Measurements from ENCODE around the gene SUSD6. TPM values are rescaled to one million over a fixed set of nuclear protein-coding genes. Genes with fewer than 3 reads are reported as not detected.
A peak's percentile ranks its signal among the peaks of the same experiment; 100 is the strongest.
"Not testable (repeated sequence)": the region's sequence is repeated elsewhere in the genome, so short reads cannot be mapped to it uniquely, and the experiment has no call there.

SUSD6 gene
- total RNA-seq, 2 experiments from 2014 or later: 63.4 to 65.2 TPM

DNA sequence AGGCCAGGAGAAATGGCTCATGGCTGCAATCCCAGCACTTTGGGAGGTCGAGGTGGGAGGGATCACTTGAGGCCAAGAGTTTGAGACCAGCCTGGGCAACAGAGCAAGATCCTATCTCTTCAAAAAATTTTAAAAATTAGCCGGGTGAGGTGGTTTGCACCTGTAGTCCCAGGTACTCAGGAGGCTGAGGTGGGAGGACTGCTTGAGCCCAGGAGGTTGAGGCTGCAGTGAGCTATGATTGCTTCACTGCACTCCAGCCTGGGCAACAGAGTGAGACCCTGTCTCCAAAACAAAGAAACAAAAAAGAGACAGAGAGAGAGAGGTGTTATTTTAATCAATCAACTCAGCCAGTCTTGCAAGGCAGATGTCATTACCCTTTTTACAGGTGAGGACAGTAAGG, 107.2 kb downstream of the SUSD6 start:
- DNase-seq, H3K27me3 Mint-ChIP-seq, H3K4me3 Mint-ChIP-seq, H3K9me3 Mint-ChIP-seq: not testable (repeated sequence)
- Mint-ChIP-seq H3K27ac (peak overlapping the region; percentile 16), H3K4me1 (peaks cover 49% of the 10 kb centered on the region), H3K36me3 (ENCODE audit: low read depth) (peaks cover 19% of the 10 kb centered on the region)
- POLR2A ChIA-PET: interaction anchor here (1.2 to 3.4 kb wide), 5 partner anchors 9 to 112 kb away, joined by 3 to 31 read pairs (median 4); partner anchors contain the start of genes SRSF5 and SUSD6
- CTCF ChIA-PET: interaction anchor here (1.3 to 2.2 kb wide), 2 partner anchors 35 to 134 kb away, joined by 3 to 6 read pairs; no protein-coding TSS in a partner anchor

DNA sequence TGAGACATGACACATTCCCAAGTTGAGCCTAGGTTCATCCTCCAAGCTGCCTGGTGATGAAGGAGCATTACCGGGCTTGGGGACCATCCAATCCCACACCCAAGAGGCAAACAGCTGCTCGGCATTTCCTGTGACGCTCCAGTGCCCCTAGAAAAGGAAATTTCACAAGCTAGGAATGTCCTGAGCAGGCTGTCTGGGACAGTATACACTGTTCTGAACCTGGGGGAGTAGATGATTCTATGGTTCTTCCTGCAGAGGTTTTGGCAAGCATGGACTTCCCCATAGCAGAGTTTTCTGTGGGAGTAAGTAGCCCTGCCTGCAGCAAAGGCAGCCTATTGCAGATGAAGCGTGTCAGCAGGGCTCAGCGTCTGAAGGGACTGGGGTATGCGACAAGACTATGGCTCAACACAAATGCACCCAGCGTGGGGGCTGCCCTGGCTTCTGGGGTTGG, 108.1 kb downstream of the SUSD6 start:
- H3K27ac Mint-ChIP-seq: no peak overlapping the region
- no peak overlapping the region for H3K4me3 Mint-ChIP-seq
- H3K27me3 Mint-ChIP-seq: no peaks in the 10 kb centered on the region
- no peaks in the 10 kb centered on the region for H3K9me3 Mint-ChIP-seq
- ChIA-PET POLR2A (interaction anchor here (1.1 to 1.6 kb wide), 3 partner anchors 47 to 113 kb away, joined by 4 to 6 read pairs (median 4); partner anchors contain the start of genes SRSF5 and SUSD6), CTCF (interaction anchor here (2.2 kb wide), 1 partner anchor 135 kb away, joined by 6 read pairs; no protein-coding TSS in a partner anchor)
- H3K4me1 Mint-ChIP-seq: peaks cover 40% of the 10 kb centered on the region
- peaks cover 10% of the 10 kb centered on the region for H3K36me3 Mint-ChIP-seq (ENCODE audit: low read depth)
- no peak for DNase-seq

DNA sequence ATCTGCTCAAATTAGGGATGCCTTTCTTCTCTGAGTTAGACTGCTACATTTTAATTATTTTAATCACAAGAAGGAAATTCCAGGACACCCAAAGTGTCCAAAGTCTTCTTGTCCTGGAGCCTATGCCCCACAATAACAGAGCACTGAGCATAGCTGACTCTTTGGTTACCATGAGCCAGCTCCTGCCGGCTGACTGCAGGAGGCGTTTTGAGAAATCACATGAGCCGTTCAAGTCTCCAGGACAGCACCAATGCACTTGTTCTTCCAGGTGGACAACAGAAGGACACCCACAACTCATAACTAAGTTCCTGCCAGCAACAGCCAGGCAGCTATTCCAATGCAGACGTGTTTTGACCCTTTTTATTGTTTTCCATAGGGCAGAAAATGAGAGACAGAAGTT, 109.5 kb downstream of the SUSD6 start:
- Mint-ChIP-seq H3K4me3 (no peak overlapping the region), H3K27ac (no peak overlapping the region), H3K9me3 (no peaks in the 10 kb centered on the region), H3K36me3 (ENCODE audit: low read depth) (peaks cover 5% of the 10 kb centered on the region), H3K4me1 (peaks cover 36% of the 10 kb centered on the region), H3K27me3 (no peaks in the 10 kb centered on the region)
- ChIA-PET POLR2A (no interaction called here), CTCF (no interaction called here)
- DNase-seq: no peak

DNA sequence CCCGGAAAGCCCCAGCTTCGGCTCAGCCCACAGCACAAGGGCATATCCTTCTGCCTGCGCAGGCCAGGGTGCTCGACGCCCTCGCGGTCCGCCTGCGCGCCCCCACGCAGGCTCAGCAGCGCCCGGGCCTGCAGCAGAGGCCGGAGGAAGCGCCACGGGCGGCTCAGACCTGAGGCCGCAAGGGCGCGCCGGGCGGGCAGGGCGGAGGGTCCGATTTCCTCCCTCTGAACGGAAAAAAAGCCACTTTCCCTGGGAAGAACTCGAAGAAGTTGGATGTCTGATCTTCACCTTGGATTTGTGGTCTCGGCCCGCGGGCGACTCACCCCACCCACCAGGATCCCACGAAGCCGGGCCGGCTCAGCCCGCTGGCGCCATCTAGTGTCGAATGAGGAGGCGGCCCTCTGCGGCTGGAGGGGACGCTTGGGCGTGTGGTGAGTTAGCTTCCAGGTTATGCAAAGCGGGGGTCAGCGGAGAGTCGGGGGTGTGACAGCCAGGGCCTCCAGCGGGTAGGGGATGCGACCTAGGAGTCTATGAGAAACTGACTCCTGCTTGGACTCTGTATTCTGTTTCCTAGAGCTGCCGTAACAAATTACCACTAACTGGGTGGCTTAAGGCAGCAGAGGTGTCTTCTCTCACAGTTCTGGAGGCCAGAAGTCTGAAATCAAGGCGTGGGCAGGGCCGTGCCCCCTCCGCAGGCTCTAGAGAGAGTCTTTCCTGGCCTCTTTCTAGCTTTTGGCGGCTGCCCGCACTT, 115.5 kb downstream of the SUSD6 start:
- ChIA-PET CTCF (interaction anchor here (0.6 to 4.0 kb wide), 30 partner anchors 9 to 179 kb away, joined by 3 to 56 read pairs (median 4); partner anchors contain the start of genes SRSF5 and SUSD6), POLR2A (interaction anchor here (0.6 to 3.4 kb wide), 7 partner anchors 10 to 122 kb away, joined by 3 to 21 read pairs (median 4); partner anchors contain the start of genes SRSF5 and SUSD6)
- Mint-ChIP-seq H3K4me3 (peak overlapping the region; percentile 66), H3K27ac (peak overlapping the region; percentile 22), H3K36me3 (ENCODE audit: low read depth) (no peaks in the 10 kb centered on the region), H3K27me3 (no peaks in the 10 kb centered on the region), H3K4me1 (peaks cover 46% of the 10 kb centered on the region), H3K9me3 (no peaks in the 10 kb centered on the region)
- peak; percentile 84 for DNase-seq

GRCh38 chr14:69727860-69728259, 116.5 kb downstream of the SUSD6 start:
- Mint-ChIP-seq H3K9me3 (no peaks in the 10 kb centered on the region), H3K27ac (peak overlapping the region; percentile 19), H3K4me1 (peaks cover 46% of the 10 kb centered on the region), H3K36me3 (ENCODE audit: low read depth) (no peaks in the 10 kb centered on the region), H3K27me3 (no peaks in the 10 kb centered on the region), H3K4me3 (no peak overlapping the region)
- ChIA-PET POLR2A (interaction anchor here (1.1 to 3.4 kb wide), 4 partner anchors 11 to 123 kb away, joined by 4 to 21 read pairs (median 14); partner anchors contain the start of genes SRSF5 and SUSD6), CTCF (interaction anchor here (0.8 to 4.0 kb wide), 16 partner anchors 16 to 156 kb away, joined by 3 to 56 read pairs (median 5); partner anchors contain the start of gene SRSF5)
- DNase-seq: no peak

DNA sequence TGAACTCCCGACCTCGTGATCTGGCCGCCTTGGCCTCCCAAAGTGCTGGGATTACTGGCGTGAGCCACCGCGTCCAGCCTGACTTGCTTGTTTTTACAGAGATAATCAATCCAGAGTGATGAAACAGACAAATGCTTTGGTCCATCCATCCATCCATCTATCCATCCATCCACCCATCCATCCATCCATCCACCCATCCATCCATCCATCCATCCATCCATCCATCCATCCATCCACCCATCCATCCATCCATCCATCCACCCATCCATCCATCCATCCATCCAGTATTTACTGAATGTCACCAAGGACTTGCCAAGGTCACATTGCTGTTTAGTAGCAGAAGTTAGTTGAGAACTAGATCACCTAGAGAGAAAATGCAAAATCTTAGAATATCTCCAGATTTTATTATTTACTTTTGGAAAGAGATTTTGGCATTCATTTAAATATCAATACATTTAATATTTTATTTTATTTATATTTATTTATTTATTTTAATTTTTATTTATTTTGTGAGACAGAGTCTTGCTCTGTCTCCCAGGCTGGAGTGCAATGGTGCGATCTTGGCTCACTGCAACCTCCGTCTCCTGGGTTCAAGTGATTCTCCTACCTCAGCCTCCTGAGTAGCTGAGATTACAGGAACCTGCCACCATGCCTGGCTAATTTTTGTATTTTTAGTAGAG, 120.7 kb downstream of the SUSD6 start:
- H3K4me3 Mint-ChIP-seq; H3K36me3 Mint-ChIP-seq (ENCODE audit: low read depth); DNase-seq; H3K27me3 Mint-ChIP-seq; H3K9me3 Mint-ChIP-seq; H3K27ac Mint-ChIP-seq; POLR2A ChIA-PET: not testable (repeated sequence)
- peaks cover 31% of the 10 kb centered on the region for H3K4me1 Mint-ChIP-seq
- CTCF ChIA-PET: interaction anchor here (0.7 to 1.7 kb wide), 3 partner anchors 45 to 326 kb away, joined by 3 to 6 read pairs (median 4); no protein-coding TSS in a partner anchor

GRCh38 chr14:69736405-69736804, 125.0 kb downstream of the SUSD6 start:
- H3K36me3 Mint-ChIP-seq (ENCODE audit: low read depth); H3K4me1 Mint-ChIP-seq; H3K4me3 Mint-ChIP-seq; POLR2A ChIA-PET; H3K27ac Mint-ChIP-seq; H3K9me3 Mint-ChIP-seq; DNase-seq; H3K27me3 Mint-ChIP-seq: not testable (repeated sequence)
- CTCF ChIA-PET: interaction anchor here (1.2 kb wide), 1 partner anchor 152 kb away, joined by 3 read pairs; no protein-coding TSS in a partner anchor

DNA sequence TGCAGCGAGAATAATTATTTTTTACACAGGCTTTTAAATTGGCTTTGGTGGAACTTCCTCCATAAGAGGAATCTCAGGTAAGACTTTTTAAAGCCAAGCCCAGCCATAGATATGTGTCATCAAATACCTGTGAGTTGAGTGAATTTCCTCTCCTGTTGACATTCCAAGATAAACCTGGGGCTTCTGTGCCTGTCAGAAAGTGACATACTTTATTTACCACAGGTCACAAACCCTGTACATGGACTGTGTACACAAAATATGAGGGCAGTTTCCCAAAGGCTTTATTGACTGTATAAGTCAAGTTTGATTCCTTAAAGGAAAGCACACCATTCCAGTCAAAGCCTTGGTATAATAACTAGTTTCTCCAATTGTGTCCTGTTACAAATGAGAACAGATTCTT, 129.7 kb downstream of the SUSD6 start:
- Mint-ChIP-seq H3K27me3 (peaks cover under 1% of the 10 kb centered on the region), H3K27ac (no peak overlapping the region), H3K4me1 (peaks cover 2% of the 10 kb centered on the region), H3K9me3 (peaks cover 8% of the 10 kb centered on the region), H3K4me3 (no peak overlapping the region), H3K36me3 (ENCODE audit: low read depth) (peaks cover 3% of the 10 kb centered on the region)
- POLR2A ChIA-PET: no interaction called here
- CTCF ChIA-PET: no interaction called here
- DNase-seq: no peak

GRCh38 chr14:69749956-69750355, 138.6 kb downstream of the SUSD6 start:
- peaks cover 9% of the 10 kb centered on the region for H3K4me1 Mint-ChIP-seq
- no peak for DNase-seq
- H3K4me3 Mint-ChIP-seq: no peak overlapping the region
- ChIA-PET CTCF (no interaction called here), POLR2A (interaction anchor here (0.7 kb wide), 1 partner anchor 17 kb away, joined by 4 read pairs; the partner anchor contains the start of gene SRSF5)
- H3K27me3 Mint-ChIP-seq: no peaks in the 10 kb centered on the region
- H3K27ac Mint-ChIP-seq: no peak overlapping the region
- no peaks in the 10 kb centered on the region for H3K36me3 Mint-ChIP-seq (ENCODE audit: low read depth)
- no peaks in the 10 kb centered on the region for H3K9me3 Mint-ChIP-seq

DNA sequence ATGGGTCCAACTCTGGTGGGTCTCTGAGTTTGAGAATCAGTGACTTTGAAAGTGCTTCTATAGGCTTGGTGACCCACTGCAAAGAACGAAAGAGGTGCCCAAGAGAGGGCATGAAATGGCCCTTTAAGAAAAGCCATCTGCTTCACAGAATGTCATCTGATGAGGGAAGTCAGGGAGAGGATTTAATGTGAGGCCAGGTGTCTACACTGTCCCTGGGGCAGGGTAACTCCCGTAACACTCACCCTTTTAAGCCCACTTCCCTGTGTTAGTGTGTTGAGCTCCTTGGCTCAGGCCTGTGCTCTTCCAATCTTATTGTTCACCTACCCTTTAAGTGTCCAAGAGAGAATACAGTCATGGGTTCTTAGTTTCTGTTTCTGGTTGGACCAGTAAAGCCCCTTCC, 139.1 kb downstream of the SUSD6 start:
- peaks cover 14% of the 10 kb centered on the region for H3K4me1 Mint-ChIP-seq
- ChIA-PET POLR2A (interaction anchor here (0.7 to 1.3 kb wide), 2 partner anchors 10 to 16 kb away, joined by 3 to 4 read pairs; partner anchors contain the start of gene SRSF5), CTCF (no interaction called here)
- H3K27me3 Mint-ChIP-seq: no peaks in the 10 kb centered on the region
- no peaks in the 10 kb centered on the region for H3K36me3 Mint-ChIP-seq (ENCODE audit: low read depth)
- DNase-seq: no peak
- H3K9me3 Mint-ChIP-seq: no peaks in the 10 kb centered on the region
- no peak overlapping the region for H3K4me3 Mint-ChIP-seq
- no peak overlapping the region for H3K27ac Mint-ChIP-seq

DNA sequence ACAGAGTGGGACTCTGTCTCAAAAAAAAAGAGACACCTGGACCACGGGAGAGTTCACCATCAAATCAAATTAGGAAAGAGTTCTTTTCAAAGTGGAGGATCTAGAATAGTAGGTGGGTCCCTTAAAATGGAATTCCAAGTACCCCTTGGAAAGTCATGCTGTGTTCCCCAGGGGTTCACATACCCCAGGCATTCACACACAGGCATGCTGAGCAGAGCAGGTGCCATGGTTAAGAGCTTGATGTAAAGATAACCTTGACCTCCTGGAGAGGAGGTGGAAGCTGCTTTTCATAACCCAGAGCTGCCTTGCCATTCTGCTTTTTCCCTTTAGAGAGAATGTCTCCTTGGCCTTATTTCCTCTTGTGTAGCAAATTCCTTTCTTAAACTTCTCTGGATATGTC, 141.4 kb downstream of the SUSD6 start:
- CTCF ChIA-PET: interaction anchor here (0.8 kb wide), 1 partner anchor 154 kb away, joined by 4 read pairs; no protein-coding TSS in a partner anchor
- POLR2A ChIA-PET: interaction anchor here (1.0 to 2.1 kb wide), 2 partner anchors 14 to 1056 kb away, joined by 3 to 6 read pairs; partner anchors contain the start of gene SRSF5
- Mint-ChIP-seq H3K27me3 (no peaks in the 10 kb centered on the region), H3K27ac (no peak overlapping the region), H3K4me3 (no peak overlapping the region), H3K36me3 (ENCODE audit: low read depth) (no peaks in the 10 kb centered on the region), H3K4me1 (peaks cover 13% of the 10 kb centered on the region), H3K9me3 (no peaks in the 10 kb centered on the region)
- DNase-seq: no peak

DNA sequence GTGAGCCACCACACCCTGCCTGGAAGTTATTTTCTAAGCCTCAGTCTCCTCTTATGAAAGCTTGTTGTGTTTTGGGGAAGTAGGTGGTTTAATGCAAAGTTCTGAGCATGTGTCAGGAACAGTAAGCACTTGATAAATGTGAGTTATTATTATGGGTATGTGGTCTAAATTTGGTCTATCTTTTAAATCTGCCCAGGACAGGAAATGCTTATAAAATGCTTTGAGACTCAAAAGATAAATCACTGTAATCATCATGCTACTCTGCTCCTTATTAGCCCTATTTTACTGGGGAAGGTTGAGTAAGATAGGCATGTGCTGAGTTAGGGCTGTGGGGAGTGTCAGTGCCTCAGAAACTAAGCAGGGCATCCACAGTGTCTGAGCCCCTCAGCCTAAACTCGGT, 142.5 kb downstream of the SUSD6 start:
- H3K27me3 Mint-ChIP-seq: no peaks in the 10 kb centered on the region
- H3K4me1 Mint-ChIP-seq: peaks cover 13% of the 10 kb centered on the region
- no peak for DNase-seq
- H3K27ac Mint-ChIP-seq: no peak overlapping the region
- ChIA-PET POLR2A (interaction anchor here (3.0 kb wide), 1 partner anchor 13 kb away, joined by 24 read pairs; the partner anchor contains the start of gene SRSF5), CTCF (interaction anchor here (0.9 kb wide), 1 partner anchor 274 kb away, joined by 3 read pairs; no protein-coding TSS in a partner anchor)
- no peaks in the 10 kb centered on the region for H3K36me3 Mint-ChIP-seq (ENCODE audit: low read depth)
- H3K4me3 Mint-ChIP-seq: no peak overlapping the region
- H3K9me3 Mint-ChIP-seq: no peaks in the 10 kb centered on the region
